Fibroblast of upper back skin (primary cell): Measurements from ENCODE around the gene PPL.
"Not testable (repeated sequence)": the region's sequence is repeated elsewhere in the genome, so short reads cannot be mapped to it uniquely, and the experiment has no call there.

Source experiments
- DNase-seq: peaks from one replicate; pipeline ENCODE4 v3.0.0-alpha.2; 2013

The PPL gene

GRCh38 chr16:4936991-4937781 is at the start of gene PPL:
TSS of gene PPL (minus strand) at chr16:4937148. CDS start at chr16:4937045, 103 bp downstream.
- DNase-seq: no peak

GRCh38 chr16:4984174-4984990 is 47.4 kb upstream of the PPL start:
- DNase-seq: no peak

- no peak for DNase-seq
These were observed 45.3 kb upstream of the PPL start for GRCh38 chr16:4982056-4982867.

- no peak for DNase-seq
These were observed 44.5 kb upstream of the PPL start for GRCh38 chr16:4981473-4981872.

- no peak for DNase-seq
These were observed 43.7 kb upstream of the PPL start for GRCh38 chr16:4980691-4981090.

- DNase-seq: no peak
These were observed 43.0 kb upstream of the PPL start for GRCh38 chr16:4979736-4980660.

GRCh38 chr16:4979164-4979563 is 42.2 kb upstream of the PPL start:
- no peak for DNase-seq

- DNase-seq: no peak
These were observed 39.7 kb upstream of the PPL start for GRCh38 chr16:4976611-4977145.

- DNase-seq: no peak
These were observed 39.1 kb upstream of the PPL start for GRCh38 chr16:4976079-4976478.

GRCh38 chr16:4972938-4973587 is 36.1 kb upstream of the PPL start:
- no peak for DNase-seq

GRCh38 chr16:4970010-4970409 is 33.1 kb upstream of the PPL start:
- DNase-seq: no peak

GRCh38 chr16:4968879-4969483 is 32.0 kb upstream of the PPL start:
- DNase-seq: no peak

GRCh38 chr16:4968278-4968677 is 31.3 kb upstream of the PPL start:
- DNase-seq: not testable (repeated sequence)

GRCh38 chr16:4966736-4967453 is 29.9 kb upstream of the PPL start:
- DNase-seq: no peak

- DNase-seq: not testable (repeated sequence)
These were observed 26.6 kb upstream of the PPL start for GRCh38 chr16:4963527-4963926.

GRCh38 chr16:4962716-4963115 is 25.8 kb upstream of the PPL start:
- no peak for DNase-seq

- DNase-seq: no peak
These were observed 23.6 kb upstream of the PPL start for GRCh38 chr16:4960579-4960978.

GRCh38 chr16:4958510-4959438 is 21.8 kb upstream of the PPL start:
- no peak for DNase-seq
